HG03139 (cell line): ENCODE results near the gene ASB3.
"Not testable (repeated sequence)": the region's sequence is repeated elsewhere in the genome, so short reads cannot be mapped to it uniquely, and the experiment has no call there.

Experiments
- ATAC-seq: cut with Tn5 transposase; IDR thresholded peaks from one replicate; pipeline ENCODE4 v1.9.1; 2021; ENCODE audit not compliant: unreplicated experiment

ASB3 gene

GRCh38 chr2:53740170-53740569 lies 46.6 kb downstream of the ASB3 start:
- ATAC-seq: no peak

DNA sequence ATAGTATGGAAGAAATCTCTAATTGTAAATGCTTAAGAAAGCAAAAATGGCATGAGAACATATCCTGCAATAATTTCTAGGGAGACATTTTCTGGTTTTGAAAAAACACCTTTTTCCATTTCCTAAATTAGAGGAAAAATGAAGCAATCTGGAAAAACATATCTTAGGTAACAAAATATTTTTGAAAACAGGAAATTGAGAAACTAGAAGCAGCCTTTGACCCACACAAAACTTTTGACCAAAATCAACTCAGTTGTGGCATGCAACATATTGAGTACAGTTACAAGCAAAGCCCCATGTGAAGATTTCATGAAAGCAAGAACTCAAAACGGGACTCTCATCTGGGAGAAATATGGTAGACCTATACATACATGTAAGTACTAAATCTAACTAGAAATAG lies 47.7 kb downstream of the ASB3 start:
- no peak for ATAC-seq

- no peak for ATAC-seq
Measured at GRCh38 chr2:53737091-53737490, 49.7 kb downstream of the ASB3 start.

DNA sequence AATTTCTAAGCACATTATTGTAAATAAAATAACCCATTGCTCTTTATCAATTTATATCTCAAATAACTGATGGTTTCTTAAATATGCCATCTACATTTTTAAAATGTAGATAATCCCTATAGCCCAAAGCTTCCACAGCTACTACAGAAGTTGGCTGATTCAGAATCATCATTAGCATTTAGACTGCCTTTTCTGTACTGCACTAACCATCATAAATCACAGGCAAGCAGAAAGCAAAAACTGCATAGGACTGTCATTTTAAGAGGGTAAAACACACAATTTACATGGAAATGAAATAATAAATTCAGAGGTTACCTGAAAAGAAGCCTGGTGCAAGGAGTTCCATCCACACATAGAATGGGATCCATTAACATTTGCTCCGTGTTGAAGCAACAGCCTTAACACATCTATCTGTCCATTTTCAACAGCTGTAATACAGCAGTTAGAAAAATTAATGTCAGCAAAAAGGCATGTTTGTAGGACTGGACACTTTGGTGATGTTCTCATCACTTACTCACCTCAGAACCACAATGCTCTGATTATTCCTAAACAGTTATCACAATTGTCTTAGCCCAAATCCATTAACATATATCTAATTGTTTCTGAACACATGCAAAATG lies 57.5 kb downstream of the ASB3 start:
- no peak for ATAC-seq

- no peak for ATAC-seq
Measured at GRCh38 chr2:53727921-53728320, 58.8 kb downstream of the ASB3 start.

- no peak for ATAC-seq
Measured at GRCh38 chr2:53725662-53726061, 61.1 kb downstream of the ASB3 start.

GRCh38 chr2:53724536-53724935 lies 62.2 kb downstream of the ASB3 start:
- ATAC-seq: no peak

- ATAC-seq: not testable (repeated sequence)
Measured at GRCh38 chr2:53720944-53721343, 65.8 kb downstream of the ASB3 start.

GRCh38 chr2:53715568-53715967 lies 71.2 kb downstream of the ASB3 start:
- ATAC-seq: no peak

GRCh38 chr2:53711271-53711780 lies 75.4 kb downstream of the ASB3 start:
- no peak for ATAC-seq

- ATAC-seq: no peak
Measured at GRCh38 chr2:53708988-53709387, 77.8 kb downstream of the ASB3 start.

GRCh38 chr2:53701221-53701620 lies 85.5 kb downstream of the ASB3 start:
- ATAC-seq: no peak

- ATAC-seq: no peak
Measured at GRCh38 chr2:53697686-53698085, 89.1 kb downstream of the ASB3 start.

GRCh38 chr2:53697092-53697491 lies 89.7 kb downstream of the ASB3 start:
- ATAC-seq: no peak

GRCh38 chr2:53695575-53695974 lies 91.2 kb downstream of the ASB3 start:
- ATAC-seq: no peak

DNA sequence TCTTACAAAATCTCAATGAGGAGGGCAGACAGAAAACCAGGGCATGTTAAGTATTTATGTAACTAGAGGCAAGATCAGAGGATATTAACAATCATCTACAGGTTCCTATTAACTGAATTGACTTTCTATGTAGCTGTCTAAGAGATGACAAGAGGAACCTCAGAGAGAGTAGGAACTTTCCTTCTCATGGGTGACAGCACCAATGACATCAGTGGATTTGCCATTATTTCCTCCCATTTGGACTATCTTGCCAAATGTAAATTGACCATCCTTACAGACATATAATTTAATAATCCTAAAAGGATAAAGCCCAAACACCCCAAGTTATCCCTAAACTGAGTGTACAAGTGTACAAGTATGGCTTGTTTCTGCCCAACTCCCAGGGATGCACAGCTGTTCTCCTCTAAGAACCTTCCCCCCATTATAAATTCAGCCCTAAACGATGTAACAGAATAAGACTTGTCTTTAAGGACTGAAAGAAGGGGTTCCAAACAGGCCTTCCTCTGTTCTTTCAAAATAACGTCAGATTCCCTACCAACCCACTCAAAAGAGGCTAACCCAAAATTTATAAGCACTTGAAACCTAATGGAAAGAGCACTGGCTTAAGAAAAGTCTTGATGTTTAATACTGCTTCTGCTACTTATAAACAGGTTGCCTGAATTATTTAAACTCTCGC lies 92.5 kb downstream of the ASB3 start:
- ATAC-seq: no peak

- no peak for ATAC-seq
Measured at GRCh38 chr2:53690876-53691275, 95.9 kb downstream of the ASB3 start.

GRCh38 chr2:53672881-53673522 lies 113.8 kb downstream of the ASB3 start:
- no peak for ATAC-seq

- no peak for ATAC-seq
Measured at GRCh38 chr2:53670331-53670730, 116.4 kb downstream of the ASB3 start.

DNA sequence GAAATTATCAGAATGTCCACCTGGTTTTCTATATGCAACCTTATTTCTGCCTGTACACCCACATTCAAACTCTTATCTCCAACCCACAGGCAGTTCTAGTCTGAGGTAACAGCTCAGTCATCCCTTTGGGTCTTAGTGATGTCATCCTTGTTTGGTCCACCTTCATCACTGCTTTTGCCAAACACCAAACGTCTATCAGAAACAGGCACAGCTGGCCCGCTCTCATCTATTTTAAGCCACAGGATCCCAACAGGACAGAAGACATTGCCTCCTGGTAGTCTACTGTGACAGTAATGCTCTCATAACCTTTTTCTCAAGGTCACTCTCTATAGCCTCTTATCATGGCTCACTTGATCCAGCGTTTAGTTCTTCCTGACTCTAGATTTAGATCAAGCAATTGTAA lies 118.1 kb downstream of the ASB3 start:
- ATAC-seq: no peak

GRCh38 chr2:53667130-53667529 lies 119.6 kb downstream of the ASB3 start:
- not testable (repeated sequence) for ATAC-seq

GRCh38 chr2:53660886-53661285 lies 125.9 kb downstream of the ASB3 start:
- ATAC-seq: no peak
